Gastrocnemius medialis (tissue), 4 donors: ENCODE data around the gene CADPS.

Experiments used
- CTCF ChIP-seq, 5 experiments: fragments of 450-650 bp in 3 of 5; fragments of 200-600 bp in 2 of 5; sonication (generic) in 2 of 5; IDR thresholded peaks in 4 of 5; conservative IDR thresholded peaks in 1 of 5; 1 replicate in 4 of 5; 2 replicates in 1 of 5; pipeline ENCODE4 v1.5.1; 2016 to 2019; ENCODE audit warnings: antibody characterized with exemption in 5 of 5, mild to moderate bottlenecking in 3 of 5, moderate library complexity in 3 of 5
- POLR2A ChIP-seq, 2 donors: fragments of 450-650 bp; IDR thresholded peaks; one replicate each; pipeline ENCODE4 v1.6.1; 2017; ENCODE audit warnings: antibody characterized with exemption in 2 of 2, mild to moderate bottlenecking in 2 of 2, moderate library complexity in 2 of 2

DNA sequence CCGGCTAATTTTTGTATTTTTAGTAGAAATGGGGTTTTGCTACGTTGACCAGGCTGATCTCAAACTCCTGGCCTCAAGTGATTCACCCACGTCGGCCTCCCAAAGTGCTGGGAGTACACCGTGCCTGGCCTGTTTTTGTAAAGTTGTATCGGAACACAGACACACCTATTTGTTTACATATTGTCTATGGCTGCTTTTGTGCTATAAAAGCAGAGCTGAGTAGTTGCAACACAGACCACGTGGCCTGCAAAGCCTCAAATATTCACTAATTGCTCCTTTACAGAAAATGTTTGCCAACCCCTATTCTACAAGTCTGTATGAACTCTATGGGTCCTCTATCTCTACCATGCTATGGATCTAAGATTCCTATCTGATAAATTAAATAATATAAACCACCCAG is 175.5 kb downstream of the CADPS start:
- TF ChIP-seq CTCF (IDR thresholded peaks at IDR 0.05 in 4 of 5, conservative IDR thresholded peaks at IDR 0.05 in 1 of 5) (no peak), POLR2A (IDR thresholded peaks at IDR 0.05) (no peak)
